ENCODE data around the gene GOPC. TPM values are rescaled to one million over a fixed set of nuclear protein-coding genes. Genes with fewer than 3 reads are reported as not detected.

GOPC gene
- total and polyA plus RNA-seq, 2 donors (not counting 1 experiment from before 2014, with no cell fraction given) = 8.9 to 26.7 TPM

DNA sequence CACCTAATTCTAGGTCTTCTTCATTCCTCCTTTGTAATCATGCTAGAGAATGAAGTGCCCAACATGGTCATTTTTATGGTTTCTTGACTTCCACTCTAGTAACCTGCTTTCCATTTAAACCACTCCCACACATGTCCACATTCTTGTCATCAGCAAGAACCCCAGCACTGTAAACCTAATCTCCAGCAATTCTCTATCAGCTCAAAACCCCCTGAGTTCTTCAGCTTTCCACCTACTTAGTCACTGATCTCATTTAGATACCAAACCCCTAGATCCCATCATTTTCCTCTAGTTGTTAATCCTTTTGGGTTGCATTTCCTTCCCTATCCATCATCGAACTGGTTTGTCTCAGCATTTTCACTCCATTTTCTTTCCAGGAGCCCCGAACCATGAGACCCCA, 49.7 kb downstream of the GOPC start:
- Mint-ChIP-seq H3K27me3 (peaks cover 14% of the 10 kb centered on the region), H3K9me3 (ENCODE audit: insufficient read depth) (no peaks in the 10 kb centered on the region), H3K4me1 (peaks cover 14% of the 10 kb centered on the region), H3K4me3 (no peak overlapping the region), H3K27ac (no peak overlapping the region)
- CTCF ChIA-PET = interaction anchor here (1.8 kb wide), 1 partner anchor 103 kb away, joined by 4 read pairs; no protein-coding TSS in a partner anchor
- TF ChIP-seq, protein P1, sequence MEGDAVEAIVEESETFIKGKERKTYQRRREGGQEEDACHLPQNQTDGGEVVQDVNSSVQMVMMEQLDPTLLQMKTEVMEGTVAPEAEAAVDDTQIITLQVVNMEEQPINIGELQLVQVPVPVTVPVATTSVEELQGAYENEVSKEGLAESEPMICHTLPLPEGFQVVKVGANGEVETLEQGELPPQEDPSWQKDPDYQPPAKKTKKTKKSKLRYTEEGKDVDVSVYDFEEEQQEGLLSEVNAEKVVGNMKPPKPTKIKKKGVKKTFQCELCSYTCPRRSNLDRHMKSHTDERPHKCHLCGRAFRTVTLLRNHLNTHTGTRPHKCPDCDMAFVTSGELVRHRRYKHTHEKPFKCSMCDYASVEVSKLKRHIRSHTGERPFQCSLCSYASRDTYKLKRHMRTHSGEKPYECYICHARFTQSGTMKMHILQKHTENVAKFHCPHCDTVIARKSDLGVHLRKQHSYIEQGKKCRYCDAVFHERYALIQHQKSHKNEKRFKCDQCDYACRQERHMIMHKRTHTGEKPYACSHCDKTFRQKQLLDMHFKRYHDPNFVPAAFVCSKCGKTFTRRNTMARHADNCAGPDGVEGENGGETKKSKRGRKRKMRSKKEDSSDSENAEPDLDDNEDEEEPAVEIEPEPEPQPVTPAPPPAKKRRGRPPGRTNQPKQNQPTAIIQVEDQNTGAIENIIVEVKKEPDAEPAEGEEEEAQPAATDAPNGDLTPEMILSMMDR (IDR thresholded peaks at IDR 0.05) = no peak
- no peak for TF ChIP-seq EZH2 (IDR thresholded peaks at IDR 0.05; ENCODE audit: borderline replicate concordance, insufficient read depth, low read depth, low read length, poor library complexity, severe bottlenecking)
- H3K9ac ChIP-seq (ENCODE audit: low read length) = no peak overlapping the region
- H2AFZ ChIP-seq (ENCODE audit: insufficient read depth, low read depth, low read length, poor library complexity, severe bottlenecking) = no peak overlapping the region
- 66% methylated on average over 2 of the region's 2 CpGs for WGBS (ENCODE audit: insufficient coverage)
- no peak overlapping the region for H3K4me2 ChIP-seq (replicated peaks; ENCODE audit: low read depth, low read length, poor library complexity, severe bottlenecking)
- no peak for ATAC-seq (ENCODE audit: low read depth)
- peaks cover 9 to 14% of the 10 kb centered on the region in 2 donors for H3K4me1 ChIP-seq (ENCODE audit: control insufficient read depth in 2 of 2, insufficient read depth in 2 of 2, low read length in 2 of 2)
- no peak for DNase-seq
- H3K9me3 ChIP-seq (ENCODE audit: control extremely low read depth in 1 of 3, control insufficient read depth in 2 of 3, insufficient read depth in 1 of 3, low read length in 2 of 3) = peaks cover 0 to 2% (median 0%) of the 10 kb centered on the region in 3 donors
- no peak overlapping the region for H3K27ac ChIP-seq (ENCODE audit: low read length in 2 of 2)
- no peak overlapping the region for H3K4me3 ChIP-seq (ENCODE audit: control extremely low read depth in 1 of 5, extremely low read depth in 1 of 5, insufficient read depth in 1 of 5, low read depth in 2 of 5, low read length in 4 of 5)
- peaks cover 0 to 9% (median 4%) of the 10 kb centered on the region in 4 experiments for H3K27me3 ChIP-seq (replicated peaks in 1 of 4; ENCODE audit: control extremely low read depth in 1 of 4, control insufficient read depth in 3 of 4, insufficient read depth in 4 of 4, low read length in 3 of 4)
- H4K20me1 ChIP-seq (ENCODE audit: control insufficient read depth, insufficient read depth, low read length, poor library complexity, severe bottlenecking) = no peaks in the 10 kb centered on the region
- no peaks in the 10 kb centered on the region for H3K36me3 ChIP-seq (replicated peaks in 1 of 2; ENCODE audit: control extremely low read depth in 1 of 2, control insufficient read depth in 1 of 2, extremely low read depth in 1 of 2, insufficient read depth in 2 of 2, low read length in 1 of 2)
- POLR2A ChIA-PET = no interaction called here
- intact Hi-C loops (cut with micrococcal nuclease) = no loop called here
- no peaks in the 10 kb centered on the region for H3K79me2 ChIP-seq (ENCODE audit: control insufficient read depth, insufficient read depth, low read length)

DNA sequence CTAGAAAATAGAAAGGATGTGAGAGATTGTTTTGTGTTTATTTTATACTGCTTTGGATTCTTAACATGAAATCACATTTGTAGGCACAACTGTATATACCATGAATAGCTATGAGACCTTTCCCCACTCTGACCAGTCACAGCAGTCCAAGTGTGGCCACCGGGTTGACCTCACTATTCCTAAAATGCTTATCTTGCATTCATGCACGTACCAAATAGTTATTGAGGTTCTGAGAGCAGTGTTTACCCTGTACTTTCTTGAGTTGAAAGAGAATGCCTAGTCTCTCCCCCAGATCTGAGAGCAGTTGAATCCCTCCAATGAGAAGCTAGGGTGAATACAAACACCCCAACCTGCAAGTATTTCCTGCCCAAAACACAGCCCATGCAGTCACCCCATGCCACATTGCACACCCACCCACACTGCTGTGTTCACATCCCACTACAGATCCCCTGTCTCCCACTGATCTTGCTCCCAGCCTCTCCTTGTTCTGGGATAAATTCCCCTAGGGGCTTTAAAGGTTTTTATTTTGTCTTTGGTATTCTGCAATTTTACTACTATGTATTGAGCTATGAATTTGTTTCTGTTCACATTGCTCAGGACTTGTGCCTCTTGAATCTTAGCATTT, 51.6 kb downstream of the GOPC start:
- Histone ChIP-seq H3K9ac (ENCODE audit: low read length) (no peak overlapping the region), H3K4me2 (replicated peaks; ENCODE audit: low read depth, low read length, poor library complexity, severe bottlenecking) (no peak overlapping the region), H3K27me3 (replicated peaks in 1 of 4; ENCODE audit: control extremely low read depth in 1 of 4, control insufficient read depth in 3 of 4, insufficient read depth in 4 of 4, low read length in 3 of 4) (peaks cover 0 to 16% (median 4%) of the 10 kb centered on the region in 4 experiments), H3K4me1 (ENCODE audit: control insufficient read depth in 2 of 2, insufficient read depth in 2 of 2, low read length in 2 of 2) (peaks cover 13 to 15% of the 10 kb centered on the region in 2 donors), H2AFZ (ENCODE audit: insufficient read depth, low read depth, low read length, poor library complexity, severe bottlenecking) (no peak overlapping the region), H3K79me2 (ENCODE audit: control insufficient read depth, insufficient read depth, low read length) (no peaks in the 10 kb centered on the region), H3K36me3 (replicated peaks in 1 of 2; ENCODE audit: control extremely low read depth in 1 of 2, control insufficient read depth in 1 of 2, extremely low read depth in 1 of 2, insufficient read depth in 2 of 2, low read length in 1 of 2) (no peaks in the 10 kb centered on the region), H3K27ac (ENCODE audit: low read length in 2 of 2) (no peak overlapping the region), H3K9me3 (ENCODE audit: control extremely low read depth in 1 of 3, control insufficient read depth in 2 of 3, insufficient read depth in 1 of 3, low read length in 2 of 3) (peaks cover 0 to 4% (median 0%) of the 10 kb centered on the region in 3 donors), H3K4me3 (ENCODE audit: control extremely low read depth in 1 of 5, extremely low read depth in 1 of 5, insufficient read depth in 1 of 5, low read depth in 2 of 5, low read length in 4 of 5) (no peak overlapping the region), H4K20me1 (ENCODE audit: control insufficient read depth, insufficient read depth, low read length, poor library complexity, severe bottlenecking) (no peaks in the 10 kb centered on the region)
- intact Hi-C loops (cut with micrococcal nuclease) = no loop called here
- DNase-seq (no peak), ATAC-seq (ENCODE audit: low read depth) (no peak)
- ChIA-PET POLR2A (no interaction called here), CTCF (no interaction called here)
- WGBS (ENCODE audit: insufficient coverage) = 80% methylated on average over 2 of the region's 2 CpGs
- Mint-ChIP-seq H3K4me1 (peaks cover 15% of the 10 kb centered on the region), H3K27ac (no peak overlapping the region), H3K4me3 (no peak overlapping the region), H3K9me3 (ENCODE audit: insufficient read depth) (no peaks in the 10 kb centered on the region), H3K27me3 (peaks cover 27% of the 10 kb centered on the region)
- TF ChIP-seq, protein P1 (IDR thresholded peaks at IDR 0.05) = no peak
- TF ChIP-seq EZH2 (IDR thresholded peaks at IDR 0.05; ENCODE audit: borderline replicate concordance, insufficient read depth, low read depth, low read length, poor library complexity, severe bottlenecking) = no peak
